Osteocyte (in vitro differentiated cells): ENCODE data around the gene TEX2. TPM values are rescaled to one million over a fixed set of nuclear protein-coding genes. Genes with fewer than 3 reads are reported as not detected.
"Not testable (repeated sequence)": the region's sequence is repeated elsewhere in the genome, so short reads cannot be mapped to it uniquely, and the experiment has no call there.

Experiments
- DNase-seq: peaks from one replicate; pipeline ENCODE4 v3.0.0; 2021; ENCODE audit warnings: mixed read lengths; ENCODE audit not compliant: unreplicated experiment; ENCODE audit errors: extremely low spot score
- H3K27ac Mint-ChIP-seq: one replicate; pipeline ENCODE4 v1.8.0; 2021; ENCODE audit warnings: mild to moderate bottlenecking, mixed read lengths; ENCODE audit not compliant: unreplicated experiment
- H3K27me3 Mint-ChIP-seq: one replicate; pipeline ENCODE4 v1.8.0; 2021; ENCODE audit warnings: mixed read lengths; ENCODE audit not compliant: unreplicated experiment
- H3K36me3 Mint-ChIP-seq: one replicate; pipeline ENCODE4 v1.8.0; 2021; ENCODE audit warnings: mixed read lengths; ENCODE audit not compliant: unreplicated experiment
- H3K4me1 Mint-ChIP-seq: one replicate; pipeline ENCODE4 v1.8.0; 2021; ENCODE audit warnings: mixed read lengths; ENCODE audit not compliant: unreplicated experiment
- H3K4me3 Mint-ChIP-seq: one replicate; pipeline ENCODE4 v1.8.0; 2021; ENCODE audit warnings: mild to moderate bottlenecking, moderate library complexity, mixed read lengths; ENCODE audit not compliant: unreplicated experiment
- H3K9me3 Mint-ChIP-seq: one replicate; pipeline ENCODE4 v1.8.0; 2021; ENCODE audit warnings: mixed read lengths; ENCODE audit not compliant: unreplicated experiment
- CTCF ChIP-seq: fragments of 200-600 bp; sonication (generic); IDR thresholded peaks from 2 replicates; pipeline ENCODE4 v1.5.0; 2021; ENCODE audit warnings: antibody characterized with exemption, mild to moderate bottlenecking, moderate library complexity
- total RNA-seq: library from RNA; stranded (reverse); gene quantifications from 2 replicates; pipeline ENCODE4 v1.2.1, GENCODE V29; 2021

Gene TEX2
- total RNA-seq, 1 donor from 2014 or later, result 73.5 TPM

- no peaks in the 10 kb centered on the region for H3K27me3 Mint-ChIP-seq
- H3K27ac Mint-ChIP-seq, result no peak overlapping the region
- H3K36me3 Mint-ChIP-seq, result peaks cover 8% of the 10 kb centered on the region
- DNase-seq, result no peak
- H3K4me3 Mint-ChIP-seq, result no peak overlapping the region
- TF ChIP-seq CTCF, result no peak
- no peaks in the 10 kb centered on the region for H3K9me3 Mint-ChIP-seq
- peaks cover 25% of the 10 kb centered on the region for H3K4me1 Mint-ChIP-seq
These were observed 136.1 kb downstream of the TEX2 start for GRCh38 chr17:64126918-64127317.

- H3K9me3 Mint-ChIP-seq, result no peaks in the 10 kb centered on the region
- TF ChIP-seq CTCF, result no peak
- no peaks in the 10 kb centered on the region for H3K27me3 Mint-ChIP-seq
- peaks cover 24% of the 10 kb centered on the region for H3K4me1 Mint-ChIP-seq
- H3K27ac Mint-ChIP-seq, result no peak overlapping the region
- H3K36me3 Mint-ChIP-seq, result peaks cover 8% of the 10 kb centered on the region
- no peak for DNase-seq
- H3K4me3 Mint-ChIP-seq, result no peak overlapping the region
These were observed 137.1 kb downstream of the TEX2 start for GRCh38 chr17:64125937-64126336.

- Mint-ChIP-seq H3K36me3 (peaks cover 8% of the 10 kb centered on the region), H3K4me3 (no peak overlapping the region), H3K9me3 (no peaks in the 10 kb centered on the region), H3K27me3 (no peaks in the 10 kb centered on the region), H3K27ac (no peak overlapping the region), H3K4me1 (peaks cover 17% of the 10 kb centered on the region)
- no peak for TF ChIP-seq CTCF
- no peak for DNase-seq
These were observed 138.5 kb downstream of the TEX2 start for GRCh38 chr17:64124609-64125008.

- no peak for TF ChIP-seq CTCF
- Mint-ChIP-seq H3K4me1 (peaks cover 15% of the 10 kb centered on the region), H3K27me3 (no peaks in the 10 kb centered on the region)
These were observed 139.9 kb downstream of the TEX2 start for GRCh38 chr17:64123114-64123513.

GRCh38 chr17:64120972-64121786 lies 141.9 kb downstream of the TEX2 start:
- H3K36me3 Mint-ChIP-seq, result not testable (repeated sequence)

More at GRCh38 chr17:64123114-64123513, 139.9 kb downstream of the TEX2 start:
- DNase-seq, result no peak
- Mint-ChIP-seq H3K4me3 (no peak overlapping the region), H3K9me3 (no peaks in the 10 kb centered on the region), H3K36me3 (peaks cover 8% of the 10 kb centered on the region), H3K27ac (no peak overlapping the region)

More at GRCh38 chr17:64120972-64121786, 141.9 kb downstream of the TEX2 start:
- H3K4me3 Mint-ChIP-seq, H3K27me3 Mint-ChIP-seq, H3K27ac Mint-ChIP-seq, H3K9me3 Mint-ChIP-seq: not testable (repeated sequence)
- peaks cover 11% of the 10 kb centered on the region for H3K4me1 Mint-ChIP-seq
- DNase-seq, result peak; percentile 49
